ENCODE results near the gene ATAD3B.

- TF ChIP-seq NR2C2 (IDR thresholded peaks at IDR 0.05; ENCODE audit: borderline replicate concordance, control insufficient read depth, insufficient read length, low read depth) (no peak), ZBED1 (IDR thresholded peaks at IDR 0.05; ENCODE audit: borderline replicate concordance) (no peak), SMAD1 (IDR thresholded peaks at IDR 0.05; ENCODE audit: low read depth, partially characterized antibody) (no peak), TAF1 (IDR thresholded peaks at IDR 0.05; ENCODE audit: borderline replicate concordance, low read depth, low read length) (no peak), POLR2AphosphoS5 (IDR thresholded peaks at IDR 0.05; ENCODE audit: low read length) (no peak), CEBPB (IDR thresholded peaks at IDR 0.05; ENCODE audit: borderline replicate concordance in 1 of 2, low read depth in 2 of 2, low read length in 2 of 2) (no peak)
- TF ChIP-seq, protein P1, sequence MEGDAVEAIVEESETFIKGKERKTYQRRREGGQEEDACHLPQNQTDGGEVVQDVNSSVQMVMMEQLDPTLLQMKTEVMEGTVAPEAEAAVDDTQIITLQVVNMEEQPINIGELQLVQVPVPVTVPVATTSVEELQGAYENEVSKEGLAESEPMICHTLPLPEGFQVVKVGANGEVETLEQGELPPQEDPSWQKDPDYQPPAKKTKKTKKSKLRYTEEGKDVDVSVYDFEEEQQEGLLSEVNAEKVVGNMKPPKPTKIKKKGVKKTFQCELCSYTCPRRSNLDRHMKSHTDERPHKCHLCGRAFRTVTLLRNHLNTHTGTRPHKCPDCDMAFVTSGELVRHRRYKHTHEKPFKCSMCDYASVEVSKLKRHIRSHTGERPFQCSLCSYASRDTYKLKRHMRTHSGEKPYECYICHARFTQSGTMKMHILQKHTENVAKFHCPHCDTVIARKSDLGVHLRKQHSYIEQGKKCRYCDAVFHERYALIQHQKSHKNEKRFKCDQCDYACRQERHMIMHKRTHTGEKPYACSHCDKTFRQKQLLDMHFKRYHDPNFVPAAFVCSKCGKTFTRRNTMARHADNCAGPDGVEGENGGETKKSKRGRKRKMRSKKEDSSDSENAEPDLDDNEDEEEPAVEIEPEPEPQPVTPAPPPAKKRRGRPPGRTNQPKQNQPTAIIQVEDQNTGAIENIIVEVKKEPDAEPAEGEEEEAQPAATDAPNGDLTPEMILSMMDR (IDR thresholded peaks at IDR 0.05 in 2 of 3, conservative IDR thresholded peaks at IDR 0.05 in 1 of 3; ENCODE audit: control insufficient read depth in 2 of 3, extremely low read depth in 1 of 3, insufficient read depth in 1 of 3, low read depth in 3 of 3, low read length in 3 of 3) = no peak
Observed at GRCh38 chr1:1470626-1471388, 758 bp upstream of the ATAD3B start.
